Measurements from ENCODE around the gene C16orf46.

DNA sequence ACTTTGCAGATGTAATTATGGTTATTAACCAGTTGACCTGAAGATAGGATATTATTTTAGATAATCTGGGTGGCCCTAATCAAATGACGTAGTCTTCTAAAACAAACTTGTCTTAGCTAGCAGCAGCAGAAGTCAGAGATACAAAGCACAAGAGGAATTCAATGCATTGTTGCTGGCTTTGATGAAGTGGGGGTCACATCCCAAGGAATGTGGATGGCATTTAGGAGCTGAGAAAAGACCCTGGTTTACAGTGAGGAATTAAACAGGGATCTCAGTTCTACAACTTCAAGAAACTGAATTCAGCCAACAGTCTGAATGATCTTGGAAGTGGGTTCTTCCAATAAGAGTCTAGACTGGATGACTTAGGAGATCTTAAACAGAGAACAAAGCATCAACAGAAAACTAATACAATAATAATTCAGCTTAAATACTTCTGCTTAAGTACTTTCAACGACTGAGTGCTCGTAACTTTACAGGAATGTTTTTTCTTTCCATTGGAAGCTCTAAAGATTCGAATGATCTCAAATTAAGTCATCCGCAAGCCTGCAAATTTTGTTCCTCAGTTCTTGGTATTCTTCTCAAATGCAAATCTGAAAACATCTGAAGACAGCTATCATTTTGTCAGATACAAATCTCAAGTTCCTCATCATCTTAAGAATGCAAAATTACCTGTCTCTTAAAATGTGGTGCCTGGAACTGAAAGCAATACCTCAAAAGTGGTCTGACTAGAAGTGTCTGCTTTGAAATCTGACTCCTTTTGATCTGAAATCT is 3.3 kb downstream of the C16orf46 start:
- TF ChIP-seq CTCF (IDR thresholded peaks at IDR 0.05): no peak
- TF ChIP-seq POLR2A (IDR thresholded peaks at IDR 0.05): no peak
- peak; percentile 40 for TF ChIP-seq POLR2AphosphoS5 (IDR thresholded peaks at IDR 0.05)
